ENCODE data around the gene UBE2H.

DNA sequence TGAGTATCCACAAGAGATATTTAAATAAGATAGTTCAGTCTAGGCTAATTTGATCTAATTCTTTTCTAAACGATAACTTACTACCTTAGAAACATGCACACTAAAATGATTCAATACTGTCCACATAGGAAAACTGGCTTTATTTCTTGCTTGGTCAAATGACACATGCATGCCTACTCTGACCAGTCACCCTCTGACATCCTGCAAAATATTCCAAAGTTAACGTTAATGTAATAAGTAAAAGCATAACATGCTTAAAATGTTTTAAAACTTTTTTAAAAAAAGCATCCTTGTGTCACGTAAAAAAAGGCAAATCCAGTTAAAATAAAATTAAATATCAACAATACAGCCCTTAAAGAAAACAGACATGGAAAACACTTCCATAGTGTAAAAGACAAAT, 70.2 kb downstream of the UBE2H start:
- TF ChIP-seq, protein P1, sequence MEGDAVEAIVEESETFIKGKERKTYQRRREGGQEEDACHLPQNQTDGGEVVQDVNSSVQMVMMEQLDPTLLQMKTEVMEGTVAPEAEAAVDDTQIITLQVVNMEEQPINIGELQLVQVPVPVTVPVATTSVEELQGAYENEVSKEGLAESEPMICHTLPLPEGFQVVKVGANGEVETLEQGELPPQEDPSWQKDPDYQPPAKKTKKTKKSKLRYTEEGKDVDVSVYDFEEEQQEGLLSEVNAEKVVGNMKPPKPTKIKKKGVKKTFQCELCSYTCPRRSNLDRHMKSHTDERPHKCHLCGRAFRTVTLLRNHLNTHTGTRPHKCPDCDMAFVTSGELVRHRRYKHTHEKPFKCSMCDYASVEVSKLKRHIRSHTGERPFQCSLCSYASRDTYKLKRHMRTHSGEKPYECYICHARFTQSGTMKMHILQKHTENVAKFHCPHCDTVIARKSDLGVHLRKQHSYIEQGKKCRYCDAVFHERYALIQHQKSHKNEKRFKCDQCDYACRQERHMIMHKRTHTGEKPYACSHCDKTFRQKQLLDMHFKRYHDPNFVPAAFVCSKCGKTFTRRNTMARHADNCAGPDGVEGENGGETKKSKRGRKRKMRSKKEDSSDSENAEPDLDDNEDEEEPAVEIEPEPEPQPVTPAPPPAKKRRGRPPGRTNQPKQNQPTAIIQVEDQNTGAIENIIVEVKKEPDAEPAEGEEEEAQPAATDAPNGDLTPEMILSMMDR (IDR thresholded peaks at IDR 0.05; ENCODE audit: low read depth, low read length): no peak
- no peak for TF ChIP-seq EZH2phosphoT487 (IDR thresholded peaks at IDR 0.05; ENCODE audit: low read depth)
